MM.1S (cell line): Measurements from ENCODE around the gene HEPACAM2.

ENCODE experiments used
- DNase-seq: peaks from one replicate; pipeline ENCODE4 v3.0.0-alpha.2; 2015
- H2AFZ ChIP-seq: fragments of 300-600 bp; sonication (generic); 2 replicates; pipeline ENCODE4 v1.6.0; 2016; ENCODE audit warnings: antibody characterized with exemption, low read length
- H3F3A ChIP-seq: fragments of 300-600 bp; sonication (generic); 2 replicates; pipeline ENCODE4 v1.6.1; 2016; ENCODE audit warnings: mild to moderate bottlenecking, antibody characterized with exemption, low read length, moderate library complexity, mixed read lengths; ENCODE audit not compliant: insufficient read depth
- H3K27ac ChIP-seq: fragments of 300-600 bp; sonication (generic); 2 replicates; pipeline ENCODE4 v1.5.1; 2016; ENCODE audit warnings: mild to moderate bottlenecking, low read length
- H3K27me3 ChIP-seq: fragments of 300-600 bp; sonication (generic); replicated peaks from 2 replicates; pipeline ENCODE4 v1.6.0; 2016; ENCODE audit warnings: low read length; ENCODE audit not compliant: insufficient read depth
- H3K36me3 ChIP-seq: fragments of 300-600 bp; sonication (generic); replicated peaks from 2 replicates; pipeline ENCODE4 v1.6.1; 2016; ENCODE audit warnings: mild to moderate bottlenecking, low read length, mixed read lengths; ENCODE audit not compliant: insufficient read depth
- H3K4me1 ChIP-seq: fragments of 300-600 bp; sonication (generic); 2 replicates; pipeline ENCODE4 v1.6.1; 2016; ENCODE audit warnings: low read length, mixed read lengths
- H3K4me2 ChIP-seq: fragments of 300-600 bp; sonication (generic); 2 replicates; pipeline ENCODE4 v1.6.0; 2016; ENCODE audit warnings: low read depth, low read length
- H3K4me3 ChIP-seq: fragments of 300-600 bp; sonication (generic); 2 replicates; pipeline ENCODE4 v1.5.1; 2016; ENCODE audit warnings: low read length, mixed read lengths
- H3K79me2 ChIP-seq: fragments of 300-600 bp; sonication (generic); 2 replicates; pipeline ENCODE4 v1.6.1; 2016; ENCODE audit warnings: mixed run types, low read length, mixed read lengths
- H3K9ac ChIP-seq: fragments of 300-600 bp; sonication (generic); 2 replicates; pipeline ENCODE4 v1.6.1; 2016; ENCODE audit warnings: low read length, mixed read lengths
- H3K9me2 ChIP-seq: fragments of 300-600 bp; sonication (generic); replicated peaks from 2 replicates; pipeline ENCODE4 v1.6.1; 2016; ENCODE audit warnings: mild to moderate bottlenecking, low read length, mixed read lengths; ENCODE audit not compliant: insufficient read depth
- H3K9me3 ChIP-seq: fragments of 300-600 bp; sonication (generic); replicated peaks from 2 replicates; pipeline ENCODE4 v1.6.1; 2016; ENCODE audit warnings: mild to moderate bottlenecking, low read length, mixed read lengths; ENCODE audit not compliant: insufficient read depth
- H4K20me1 ChIP-seq: fragments of 300-600 bp; sonication (generic); 2 replicates; pipeline ENCODE4 v1.6.1; 2016; ENCODE audit warnings: mild to moderate bottlenecking, low read length, moderate library complexity, mixed read lengths; ENCODE audit not compliant: insufficient read depth
- CTCF ChIP-seq: fragments of 300-600 bp; sonication (generic); IDR thresholded peaks from 2 replicates; pipeline ENCODE4 v1.5.1; 2016; ENCODE audit warnings: antibody characterized with exemption, low read length, mixed read lengths
- EZH2 ChIP-seq: fragments of 300-600 bp; sonication (generic); optimal IDR thresholded peaks from 2 replicates; pipeline ENCODE3; 2017; ENCODE audit warnings: low read depth, mild to moderate bottlenecking, antibody characterized with exemption, low read length, mixed read lengths
- EZH2phosphoT487 ChIP-seq: fragments of 300-600 bp; sonication (generic); IDR thresholded peaks from 2 replicates; pipeline ENCODE4 v1.6.1; 2018; ENCODE audit warnings: antibody characterized with exemption, low read length

HEPACAM2 gene

GRCh38 chr7:93219868-93220267 lies 6.4 kb downstream of the HEPACAM2 start:
- Histone ChIP-seq H4K20me1 (no peaks in the 10 kb centered on the region), H3K4me3 (no peak overlapping the region), H3F3A (no peaks in the 10 kb centered on the region), H3K4me1 (no peaks in the 10 kb centered on the region), H3K36me3 (no peaks in the 10 kb centered on the region), H3K79me2 (no peaks in the 10 kb centered on the region), H3K4me2 (no peak overlapping the region), H2AFZ (no peak overlapping the region), H3K27ac (no peak overlapping the region), H3K9me2 (no peaks in the 10 kb centered on the region), H3K27me3 (no peaks in the 10 kb centered on the region), H3K9me3 (no peaks in the 10 kb centered on the region), H3K9ac (no peak overlapping the region)
- TF ChIP-seq EZH2 (no peak), CTCF (no peak), EZH2phosphoT487 (no peak)
- no peak for DNase-seq

DNA sequence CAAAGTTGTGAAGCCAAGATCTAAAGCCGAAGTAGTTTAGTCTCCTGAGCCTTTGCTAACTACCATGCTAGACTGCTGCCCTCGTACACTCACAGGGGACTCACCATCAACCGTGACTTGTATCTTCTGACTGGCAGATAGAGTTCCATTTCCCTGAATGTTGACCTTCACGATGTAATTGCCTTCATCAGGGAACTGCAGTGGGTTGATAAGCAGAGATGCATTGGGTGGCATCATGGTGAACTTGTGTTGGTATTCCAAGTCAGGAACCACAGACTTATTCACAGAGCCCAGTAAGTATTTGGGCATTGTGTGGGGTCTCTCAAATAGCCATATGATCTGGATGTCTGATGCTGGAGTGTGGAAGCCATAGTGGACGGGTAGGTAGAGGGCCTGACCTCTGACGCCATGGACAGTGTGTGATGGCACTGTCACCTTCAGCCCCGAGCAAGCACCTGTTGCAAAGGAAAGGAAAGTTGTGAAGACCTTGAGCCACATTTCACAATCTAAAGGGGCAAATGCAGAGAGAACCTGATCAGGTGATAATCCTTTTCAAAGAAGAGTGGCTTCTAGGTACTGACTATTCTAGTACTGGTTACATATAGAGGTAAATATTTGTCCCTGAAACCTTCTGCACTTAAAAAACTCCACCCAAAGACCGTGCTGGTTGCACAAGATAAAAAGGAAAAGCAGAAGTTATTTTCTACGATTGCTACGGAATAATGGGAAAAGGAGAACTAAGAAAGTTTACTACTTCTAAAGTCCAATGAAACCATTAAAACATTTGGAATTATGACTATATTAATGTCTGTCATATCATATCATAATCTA lies 7.1 kb downstream of the HEPACAM2 start:
- H3K9ac ChIP-seq = no peak overlapping the region
- TF ChIP-seq EZH2 = no peak
- TF ChIP-seq EZH2phosphoT487 = no peak
- no peak for TF ChIP-seq CTCF
- no peaks in the 10 kb centered on the region for H3K27me3 ChIP-seq
- H4K20me1 ChIP-seq = no peaks in the 10 kb centered on the region
- H3K9me3 ChIP-seq = no peaks in the 10 kb centered on the region
- H3K4me1 ChIP-seq = no peaks in the 10 kb centered on the region
- H3K4me3 ChIP-seq = no peak overlapping the region
- no peaks in the 10 kb centered on the region for H3K79me2 ChIP-seq
- no peaks in the 10 kb centered on the region for H3K36me3 ChIP-seq
- no peak overlapping the region for H3K4me2 ChIP-seq
- no peaks in the 10 kb centered on the region for H3K9me2 ChIP-seq
- H3F3A ChIP-seq = no peaks in the 10 kb centered on the region
- H2AFZ ChIP-seq = no peak overlapping the region
- no peak for DNase-seq
- H3K27ac ChIP-seq = no peak overlapping the region

GRCh38 chr7:93212881-93213280 lies 13.4 kb downstream of the HEPACAM2 start:
- no peak for TF ChIP-seq CTCF
- TF ChIP-seq EZH2 = no peak
- no peak for TF ChIP-seq EZH2phosphoT487
- DNase-seq = no peak
- Histone ChIP-seq H4K20me1 (no peaks in the 10 kb centered on the region), H3K79me2 (no peaks in the 10 kb centered on the region), H3K27ac (no peak overlapping the region), H3K27me3 (no peaks in the 10 kb centered on the region), H3K36me3 (no peaks in the 10 kb centered on the region), H2AFZ (no peak overlapping the region), H3K4me3 (no peak overlapping the region), H3F3A (no peaks in the 10 kb centered on the region), H3K4me1 (peaks cover 8% of the 10 kb centered on the region; the same call in 1 of the 2 replicates), H3K9me2 (no peaks in the 10 kb centered on the region), H3K9me3 (no peaks in the 10 kb centered on the region), H3K4me2 (no peak overlapping the region), H3K9ac (no peak overlapping the region)
